HEK293 (cell line): Measurements from ENCODE around the gene ZNF211.

Source experiments
- BCL11B ChIP-seq: fragments of 450-650 bp; formaldehyde crosslinking; IDR thresholded peaks from 2 replicates; pipeline ENCODE4 v1.5.1; 2016; ENCODE audit warnings: low read depth, missing biosample characterization, missing genetic modification characterization
- GFI1B ChIP-seq: fragments of 450-650 bp; formaldehyde crosslinking; IDR thresholded peaks from 2 replicates; pipeline ENCODE4 v1.5.1; 2016; ENCODE audit warnings: missing biosample characterization, missing genetic modification characterization
- OVOL3 ChIP-seq: fragments of 450-650 bp; formaldehyde crosslinking; IDR thresholded peaks from 2 replicates; pipeline ENCODE4 v1.5.1; 2016; ENCODE audit warnings: missing biosample characterization, missing genetic modification characterization
- PRDM6 ChIP-seq: fragments of 450-650 bp; formaldehyde crosslinking; IDR thresholded peaks from 2 replicates; pipeline ENCODE4 v1.5.1; 2017; ENCODE audit warnings: missing biosample characterization, missing genetic modification characterization
- RBAK ChIP-seq: fragments of 450-650 bp; formaldehyde crosslinking; IDR thresholded peaks from 2 replicates; pipeline ENCODE4 v1.5.1; 2016; ENCODE audit warnings: missing biosample characterization, missing genetic modification characterization
- SETDB1 ChIP-seq: IDR thresholded peaks from one replicate; pipeline ENCODE4 v1.6.1; 2017; ENCODE audit warnings: mild to moderate bottlenecking, low read length, moderate library complexity, mixed read lengths; ENCODE audit not compliant: insufficient read length
- SP7 ChIP-seq: fragments of 450-650 bp; formaldehyde crosslinking; IDR thresholded peaks from 2 replicates; pipeline ENCODE4 v1.5.1; 2016; ENCODE audit warnings: missing biosample characterization, missing genetic modification characterization
- YY2 ChIP-seq: fragments of 450-650 bp; formaldehyde crosslinking; IDR thresholded peaks from 2 replicates; pipeline ENCODE4 v1.5.1; 2016; ENCODE audit warnings: missing biosample characterization, missing genetic modification characterization
- ZBTB17 ChIP-seq: fragments of 450-650 bp; formaldehyde crosslinking; IDR thresholded peaks from 2 replicates; pipeline ENCODE4 v1.5.1; 2016; ENCODE audit warnings: missing biosample characterization, missing genetic modification characterization
- ZFP69B ChIP-seq: fragments of 450-650 bp; formaldehyde crosslinking; IDR thresholded peaks from 2 replicates; pipeline ENCODE4 v1.5.1; 2016; ENCODE audit warnings: missing biosample characterization, missing genetic modification characterization
- ZNF157 ChIP-seq: fragments of 450-650 bp; formaldehyde crosslinking; IDR thresholded peaks from 2 replicates; pipeline ENCODE4 v1.5.1; 2016; ENCODE audit warnings: missing biosample characterization, missing genetic modification characterization
- ZNF175 ChIP-seq: fragments of 450-650 bp; formaldehyde crosslinking; IDR thresholded peaks from 2 replicates; pipeline ENCODE4 v1.5.1; 2016; ENCODE audit warnings: missing biosample characterization, missing genetic modification characterization
- ZNF266 ChIP-seq: fragments of 450-650 bp; formaldehyde crosslinking; IDR thresholded peaks from 2 replicates; pipeline ENCODE4 v1.5.1; 2016; ENCODE audit warnings: missing biosample characterization, missing genetic modification characterization, low read depth
- ZNF324 ChIP-seq: fragments of 450-650 bp; formaldehyde crosslinking; IDR thresholded peaks from 2 replicates; pipeline ENCODE4 v1.5.1; 2016; ENCODE audit warnings: missing biosample characterization, missing genetic modification characterization
- ZNF449 ChIP-seq: fragments of 450-650 bp; formaldehyde crosslinking; IDR thresholded peaks from 2 replicates; pipeline ENCODE4 v1.5.1; 2017; ENCODE audit warnings: missing biosample characterization, mild to moderate bottlenecking, missing genetic modification characterization, moderate library complexity
- ZNF488 ChIP-seq: fragments of 450-650 bp; formaldehyde crosslinking; IDR thresholded peaks from 2 replicates; pipeline ENCODE4 v1.5.1; 2016; ENCODE audit warnings: missing biosample characterization, missing genetic modification characterization
- ZNF514 ChIP-seq: fragments of 450-650 bp; formaldehyde crosslinking; IDR thresholded peaks from 2 replicates; pipeline ENCODE4 v1.5.1; 2016; ENCODE audit warnings: missing biosample characterization, missing genetic modification characterization
- ZNF529 ChIP-seq: fragments of 450-650 bp; formaldehyde crosslinking; IDR thresholded peaks from 2 replicates; pipeline ENCODE4 v1.5.1; 2017; ENCODE audit warnings: missing genetic modification characterization, missing biosample characterization; ENCODE audit not compliant: insufficient replicate concordance
- ZNF600 ChIP-seq: fragments of 450-650 bp; formaldehyde crosslinking; IDR thresholded peaks from 2 replicates; pipeline ENCODE4 v1.5.1; 2016; ENCODE audit warnings: missing biosample characterization, missing genetic modification characterization
- ZNF621 ChIP-seq: fragments of 450-650 bp; formaldehyde crosslinking; IDR thresholded peaks from 2 replicates; pipeline ENCODE4 v1.5.1; 2017; ENCODE audit warnings: missing biosample characterization, missing genetic modification characterization
- ZNF626 ChIP-seq: fragments of 450-650 bp; sonication (Bioruptor Pico); formaldehyde crosslinking; IDR thresholded peaks from 2 replicates; pipeline ENCODE4 v1.5.1; 2018; ENCODE audit warnings: missing biosample characterization, missing genetic modification characterization, inconsistent platforms
- ZNF629 ChIP-seq: fragments of 450-650 bp; formaldehyde crosslinking; IDR thresholded peaks from 2 replicates; pipeline ENCODE4 v1.5.1; 2017; ENCODE audit warnings: missing biosample characterization, missing genetic modification characterization
- ZNF639 ChIP-seq: fragments of 450-650 bp; formaldehyde crosslinking; IDR thresholded peaks from 2 replicates; pipeline ENCODE4 v1.5.1; 2016; ENCODE audit warnings: missing biosample characterization, missing genetic modification characterization
- ZNF660 ChIP-seq: fragments of 450-650 bp; IDR thresholded peaks from 2 replicates; pipeline ENCODE4 v1.5.1; 2018; ENCODE audit warnings: missing biosample characterization, mild to moderate bottlenecking, missing genetic modification characterization
- ZNF785 ChIP-seq: fragments of 450-650 bp; formaldehyde crosslinking; IDR thresholded peaks from 2 replicates; pipeline ENCODE4 v1.5.1; 2016; ENCODE audit warnings: missing biosample characterization, missing genetic modification characterization
- ZNF791 ChIP-seq: fragments of 450-650 bp; formaldehyde crosslinking; IDR thresholded peaks from 2 replicates; pipeline ENCODE4 v1.5.1; 2016; ENCODE audit warnings: missing biosample characterization, missing genetic modification characterization
- ZSCAN23 ChIP-seq: fragments of 450-650 bp; formaldehyde crosslinking; IDR thresholded peaks from 2 replicates; pipeline ENCODE4 v1.5.1; 2016; ENCODE audit warnings: missing biosample characterization, missing genetic modification characterization
- ZSCAN30 ChIP-seq: fragments of 450-650 bp; IDR thresholded peaks from 2 replicates; pipeline ENCODE4 v1.5.1; 2018; ENCODE audit warnings: missing biosample characterization, mild to moderate bottlenecking, missing genetic modification characterization, moderate library complexity
- TF ChIP-seq, protein P1 (sequence below): fragments of 450-650 bp; formaldehyde crosslinking; conservative IDR thresholded peaks from 2 replicates; pipeline ENCODE4 v1.5.1; 2016; ENCODE audit warnings: low read depth, missing biosample characterization, missing genetic modification characterization

ZNF211 gene

GRCh38 chr19:57664269-57665127 is 31.5 kb downstream of the ZNF211 start (continued):
- TF ChIP-seq ZNF785 (tag by site-specific recombination) = no peak; the same call in 1 of the 2 replicates
- TF ChIP-seq SETDB1 = no peak
- no peak for TF ChIP-seq OVOL3 (tag by site-specific recombination)
- no peak for TF ChIP-seq GFI1B (tag by site-specific recombination)
- TF ChIP-seq, protein P1, sequence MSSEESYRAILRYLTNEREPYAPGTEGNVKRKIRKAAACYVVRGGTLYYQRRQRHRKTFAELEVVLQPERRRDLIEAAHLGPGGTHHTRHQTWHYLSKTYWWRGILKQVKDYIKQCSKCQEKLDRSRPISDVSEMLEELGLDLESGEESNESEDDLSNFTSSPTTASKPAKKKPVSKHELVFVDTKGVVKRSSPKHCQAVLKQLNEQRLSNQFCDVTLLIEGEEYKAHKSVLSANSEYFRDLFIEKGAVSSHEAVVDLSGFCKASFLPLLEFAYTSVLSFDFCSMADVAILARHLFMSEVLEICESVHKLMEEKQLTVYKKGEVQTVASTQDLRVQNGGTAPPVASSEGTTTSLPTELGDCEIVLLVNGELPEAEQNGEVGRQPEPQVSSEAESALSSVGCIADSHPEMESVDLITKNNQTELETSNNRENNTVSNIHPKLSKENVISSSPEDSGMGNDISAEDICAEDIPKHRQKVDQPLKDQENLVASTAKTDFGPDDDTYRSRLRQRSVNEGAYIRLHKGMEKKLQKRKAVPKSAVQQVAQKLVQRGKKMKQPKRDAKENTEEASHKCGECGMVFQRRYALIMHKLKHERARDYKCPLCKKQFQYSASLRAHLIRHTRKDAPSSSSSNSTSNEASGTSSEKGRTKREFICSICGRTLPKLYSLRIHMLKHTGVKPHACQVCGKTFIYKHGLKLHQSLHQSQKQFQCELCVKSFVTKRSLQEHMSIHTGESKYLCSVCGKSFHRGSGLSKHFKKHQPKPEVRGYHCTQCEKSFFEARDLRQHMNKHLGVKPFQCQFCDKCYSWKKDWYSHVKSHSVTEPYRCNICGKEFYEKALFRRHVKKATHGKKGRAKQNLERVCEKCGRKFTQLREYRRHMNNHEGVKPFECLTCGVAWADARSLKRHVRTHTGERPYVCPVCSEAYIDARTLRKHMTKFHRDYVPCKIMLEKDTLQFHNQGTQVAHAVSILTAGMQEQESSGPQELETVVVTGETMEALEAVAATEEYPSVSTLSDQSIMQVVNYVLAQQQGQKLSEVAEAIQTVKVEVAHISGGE (tag by site-specific recombination) = 0 out of 2 replicates have a peak, but pooled peaks have one; percentile 15
- no peak for TF ChIP-seq ZNF449 (tag by site-specific recombination)
- no peak for TF ChIP-seq ZNF514 (tag by site-specific recombination)
- TF ChIP-seq ZBTB17 = peak; percentile 48; the same call in 1 of the 2 replicates
- peak; percentile 77 for TF ChIP-seq ZNF660 (tag by site-specific recombination)
- TF ChIP-seq ZNF621 (tag by site-specific recombination) = no peak
- no peak for TF ChIP-seq PRDM6 (tag by site-specific recombination)
- TF ChIP-seq ZNF629 (tag by site-specific recombination) = no peak
- TF ChIP-seq ZSCAN30 (tag by site-specific recombination) = peak; percentile 64; the same call in 1 of the 2 replicates
- no peak for TF ChIP-seq ZNF529
- TF ChIP-seq BCL11B (tag by site-specific recombination) = no peak
- peak; percentile 48; the same call in 1 of the 2 replicates for TF ChIP-seq ZNF600 (tag by site-specific recombination)
- TF ChIP-seq ZNF175 (tag by site-specific recombination) = no peak
- TF ChIP-seq ZNF266 (tag by site-specific recombination) = no peak
- TF ChIP-seq ZNF157 (tag by site-specific recombination) = no peak
- no peak for TF ChIP-seq ZNF639 (tag by site-specific recombination)
- TF ChIP-seq ZFP69B (tag by site-specific recombination) = no peak; the same call in 1 of the 2 replicates
- TF ChIP-seq ZSCAN23 (tag by site-specific recombination) = no peak
- TF ChIP-seq ZNF626 (tag by site-specific recombination) = no peak
- 0 out of 2 replicates have a peak, but pooled peaks have one; percentile 34 for TF ChIP-seq SP7
- TF ChIP-seq ZNF791 (tag by site-specific recombination) = no peak
- TF ChIP-seq RBAK (tag by site-specific recombination) = no peak
- TF ChIP-seq ZNF324 (tag by site-specific recombination) = no peak
- TF ChIP-seq YY2 (tag by site-specific recombination) = no peak
- no peak for TF ChIP-seq ZNF488 (tag by site-specific recombination)
